Kidney tubule cell (primary cell): Measurements from ENCODE around the gene CBARP.
"Not testable (repeated sequence)": the region's sequence is repeated elsewhere in the genome, so short reads cannot be mapped to it uniquely, and the experiment has no call there.

Experiments
- DNase-seq: peaks from one replicate; pipeline ENCODE4 v3.0.0-alpha.2; 2018; ENCODE audit warnings: low spot score

CBARP gene

GRCh38 chr19:1213391-1214286, 24.2 kb downstream of the CBARP start:
- peak; percentile 85 for DNase-seq

- DNase-seq, result no peak
Observed at GRCh38 chr19:1211494-1212234, 26.1 kb downstream of the CBARP start.

GRCh38 chr19:1210227-1210538, 27.6 kb downstream of the CBARP start:
- no peak for DNase-seq

- DNase-seq, result peak; percentile 42
Observed at GRCh38 chr19:1208830-1209229, 29.0 kb downstream of the CBARP start.

GRCh38 chr19:1206864-1207450, 30.8 kb downstream of the CBARP start:
- peak; percentile 48 for DNase-seq

- no peak for DNase-seq
Observed at GRCh38 chr19:1206150-1206863, 31.5 kb downstream of the CBARP start.

GRCh38 chr19:1205114-1206099, 32.4 kb downstream of the CBARP start, which contains the start of gene STK11:
TSS of gene STK11 (plus strand) at chr19:1205778. CDS start at chr19:1206914, 1,136 bp downstream.
- DNase-seq, result peak; percentile 97

- DNase-seq, result not testable (repeated sequence)
Observed at GRCh38 chr19:1200614-1201013, 37.2 kb downstream of the CBARP start.

- DNase-seq, result no peak
Observed at GRCh38 chr19:1199531-1199930, 38.3 kb downstream of the CBARP start.

- peak; percentile 84 for DNase-seq
Observed at GRCh38 chr19:1189419-1189818, 48.4 kb downstream of the CBARP start.

- DNase-seq, result peak; percentile 95
Observed at GRCh38 chr19:1183543-1184172, 54.1 kb downstream of the CBARP start.

GRCh38 chr19:1182727-1183126, 55.1 kb downstream of the CBARP start:
- DNase-seq, result peak; percentile 61

GRCh38 chr19:1182068-1182467, 55.7 kb downstream of the CBARP start:
- no peak for DNase-seq

GRCh38 chr19:1181606-1182005, 56.2 kb downstream of the CBARP start:
- DNase-seq, result peak; percentile 67
